ENCODE measurements around the gene TTF1. TPM values are rescaled to one million over a fixed set of nuclear protein-coding genes. Genes with fewer than 3 reads are reported as not detected.

TTF1 gene
- total RNA-seq, 2 experiments from 2014 or later: 12.4 to 12.8 TPM

DNA sequence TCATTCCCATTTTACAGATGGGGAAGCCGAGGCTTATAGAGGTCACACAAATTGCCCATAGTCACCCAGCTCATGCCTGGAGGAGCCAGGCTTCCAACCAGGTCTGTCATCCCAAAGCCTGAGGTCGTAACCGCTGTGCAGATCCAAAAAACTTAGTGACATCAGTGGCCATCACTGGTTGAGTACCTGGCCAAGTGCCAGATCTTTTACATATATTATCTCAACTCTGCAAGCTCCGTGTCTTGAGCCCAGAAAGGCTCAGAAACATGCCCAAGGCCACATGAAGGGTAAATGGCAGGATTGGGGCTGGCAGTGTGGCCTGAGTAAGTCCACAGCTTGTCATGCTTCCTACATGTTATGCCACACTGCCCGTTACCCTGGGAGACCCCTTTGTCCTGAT is 16.9 kb upstream of the TTF1 start:
- Histone ChIP-seq H3K9me3 (ENCODE audit: control insufficient read depth in 1 of 2, insufficient read depth in 1 of 2, low read length in 2 of 2) (no peaks in the 10 kb centered on the region), H3K4me3 (ENCODE audit: low read length) (no peak overlapping the region), H3K27me3 (ENCODE audit: control insufficient read depth in 1 of 2, insufficient read depth in 2 of 2, low read length in 2 of 2) (peaks cover 6 to 46% of the 10 kb centered on the region in 2 experiments), H3K27ac (ENCODE audit: low read depth in 1 of 2, low read length in 2 of 2) (no peak overlapping the region), H3K4me1 (ENCODE audit: insufficient read depth, low read length) (no peaks in the 10 kb centered on the region), H3K36me3 (ENCODE audit: insufficient read depth, low read length) (no peaks in the 10 kb centered on the region)
- intact Hi-C loops (cut with DNase I, micrococcal nuclease): no loop called here
- ChIA-PET CTCF (no interaction called here), POLR2A (no interaction called here)
- H3K4me1 Mint-ChIP-seq (ENCODE audit: low read depth): no peaks in the 10 kb centered on the region
- TF ChIP-seq, protein P1, sequence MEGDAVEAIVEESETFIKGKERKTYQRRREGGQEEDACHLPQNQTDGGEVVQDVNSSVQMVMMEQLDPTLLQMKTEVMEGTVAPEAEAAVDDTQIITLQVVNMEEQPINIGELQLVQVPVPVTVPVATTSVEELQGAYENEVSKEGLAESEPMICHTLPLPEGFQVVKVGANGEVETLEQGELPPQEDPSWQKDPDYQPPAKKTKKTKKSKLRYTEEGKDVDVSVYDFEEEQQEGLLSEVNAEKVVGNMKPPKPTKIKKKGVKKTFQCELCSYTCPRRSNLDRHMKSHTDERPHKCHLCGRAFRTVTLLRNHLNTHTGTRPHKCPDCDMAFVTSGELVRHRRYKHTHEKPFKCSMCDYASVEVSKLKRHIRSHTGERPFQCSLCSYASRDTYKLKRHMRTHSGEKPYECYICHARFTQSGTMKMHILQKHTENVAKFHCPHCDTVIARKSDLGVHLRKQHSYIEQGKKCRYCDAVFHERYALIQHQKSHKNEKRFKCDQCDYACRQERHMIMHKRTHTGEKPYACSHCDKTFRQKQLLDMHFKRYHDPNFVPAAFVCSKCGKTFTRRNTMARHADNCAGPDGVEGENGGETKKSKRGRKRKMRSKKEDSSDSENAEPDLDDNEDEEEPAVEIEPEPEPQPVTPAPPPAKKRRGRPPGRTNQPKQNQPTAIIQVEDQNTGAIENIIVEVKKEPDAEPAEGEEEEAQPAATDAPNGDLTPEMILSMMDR (IDR thresholded peaks at IDR 0.05): no peak
- no peak for DNase-seq
- peaks cover 75% of the 10 kb centered on the region for H3K27me3 Mint-ChIP-seq
- no peak overlapping the region for H3K27ac Mint-ChIP-seq
- no peak for ATAC-seq (ENCODE audit: poor library complexity)
- no peak overlapping the region for H3K4me3 Mint-ChIP-seq
- no peaks in the 10 kb centered on the region for H3K36me3 Mint-ChIP-seq (ENCODE audit: low read depth)
- H3K9me3 Mint-ChIP-seq: no peaks in the 10 kb centered on the region

DNA sequence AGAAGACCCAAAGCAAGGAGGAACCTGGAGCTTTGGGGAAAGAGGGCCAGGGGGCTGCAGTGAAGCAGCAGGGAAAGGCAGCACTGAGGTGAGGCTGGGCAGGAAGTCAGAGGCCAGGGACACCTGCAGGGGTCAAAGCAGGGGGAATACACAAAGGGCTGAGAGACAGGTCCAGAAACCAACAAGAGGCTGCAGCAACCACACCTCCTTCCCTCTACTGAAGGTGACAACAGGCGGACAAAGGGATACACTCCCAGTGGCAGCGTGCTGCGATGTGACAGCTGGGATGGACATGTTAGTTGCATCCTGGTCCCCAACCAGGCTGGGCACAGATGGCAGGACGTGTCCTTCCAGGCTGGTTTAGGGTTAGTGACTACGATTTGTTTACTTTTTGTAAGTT is 15.9 kb upstream of the TTF1 start:
- no peaks in the 10 kb centered on the region for H3K4me1 Mint-ChIP-seq (ENCODE audit: low read depth)
- Histone ChIP-seq H3K27ac (ENCODE audit: low read depth in 1 of 2, low read length in 2 of 2) (no peak overlapping the region), H3K4me3 (ENCODE audit: low read length) (no peak overlapping the region), H3K27me3 (ENCODE audit: control insufficient read depth in 1 of 2, insufficient read depth in 2 of 2, low read length in 2 of 2) (peaks cover 8 to 52% of the 10 kb centered on the region in 2 experiments), H3K36me3 (ENCODE audit: insufficient read depth, low read length) (no peaks in the 10 kb centered on the region), H3K9me3 (ENCODE audit: control insufficient read depth in 1 of 2, insufficient read depth in 1 of 2, low read length in 2 of 2) (no peaks in the 10 kb centered on the region), H3K4me1 (ENCODE audit: insufficient read depth, low read length) (no peaks in the 10 kb centered on the region)
- DNase-seq: no peak
- TF ChIP-seq, protein P1 (IDR thresholded peaks at IDR 0.05): no peak
- H3K9me3 Mint-ChIP-seq: no peaks in the 10 kb centered on the region
- POLR2A ChIA-PET: no interaction called here
- no peak overlapping the region for H3K27ac Mint-ChIP-seq
- H3K27me3 Mint-ChIP-seq: peaks cover 81% of the 10 kb centered on the region
- no peak for ATAC-seq (ENCODE audit: poor library complexity)
- intact Hi-C loops (cut with DNase I, micrococcal nuclease): no loop called here
- no peaks in the 10 kb centered on the region for H3K36me3 Mint-ChIP-seq (ENCODE audit: low read depth)
- CTCF ChIA-PET: no interaction called here
- H3K4me3 Mint-ChIP-seq: no peak overlapping the region

DNA sequence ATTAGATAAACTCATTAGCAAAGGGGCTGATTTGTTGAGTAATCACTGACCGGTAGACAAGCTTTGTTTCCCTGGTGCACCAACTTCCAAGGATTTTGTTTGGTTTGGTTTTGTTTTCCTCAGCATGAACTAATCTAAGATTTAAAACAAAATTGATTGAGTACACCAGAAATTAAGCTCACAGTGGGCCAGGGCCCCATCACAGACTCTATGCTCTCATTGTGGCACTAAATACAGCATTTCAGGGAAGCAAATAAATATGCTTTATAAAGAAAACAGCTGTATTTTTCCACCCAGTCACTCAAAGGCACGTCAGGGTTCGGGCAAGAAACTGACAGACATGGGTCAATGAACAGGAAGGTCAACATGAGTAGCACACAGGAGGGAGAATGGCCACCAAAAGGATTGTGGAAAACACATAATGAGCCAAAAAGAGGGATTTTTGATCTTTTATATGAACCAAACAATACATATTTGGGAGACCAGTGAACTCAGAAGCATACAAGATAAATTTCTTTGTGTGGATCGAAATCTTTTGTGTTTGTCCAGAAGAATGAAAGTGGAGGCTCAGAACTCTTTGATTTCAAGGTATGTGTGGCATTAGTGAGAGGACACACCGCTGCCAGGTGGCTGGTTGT is 12.2 kb upstream of the TTF1 start:
- DNase-seq (no peak), ATAC-seq (ENCODE audit: poor library complexity) (no peak)
- H3K36me3 Mint-ChIP-seq (ENCODE audit: low read depth): no peaks in the 10 kb centered on the region
- no peak overlapping the region for H3K27ac Mint-ChIP-seq
- Histone ChIP-seq H3K4me3 (ENCODE audit: low read length) (no peak overlapping the region), H3K36me3 (ENCODE audit: insufficient read depth, low read length) (no peaks in the 10 kb centered on the region), H3K27me3 (ENCODE audit: control insufficient read depth in 1 of 2, insufficient read depth in 2 of 2, low read length in 2 of 2) (peaks cover 29 to 72% of the 10 kb centered on the region in 2 experiments), H3K4me1 (ENCODE audit: insufficient read depth, low read length) (no peaks in the 10 kb centered on the region), H3K9me3 (ENCODE audit: control insufficient read depth in 1 of 2, insufficient read depth in 1 of 2, low read length in 2 of 2) (no peaks in the 10 kb centered on the region), H3K27ac (ENCODE audit: low read depth in 1 of 2, low read length in 2 of 2) (no peak overlapping the region)
- H3K9me3 Mint-ChIP-seq: no peaks in the 10 kb centered on the region
- peaks cover 84% of the 10 kb centered on the region for H3K27me3 Mint-ChIP-seq
- intact Hi-C loops (cut with DNase I, micrococcal nuclease): loop anchor here (10.0 kb wide), 2 partner anchors 486 to 556 kb away; partner anchors contain the start of gene GFI1B (in 1 of the 2)
- CTCF ChIA-PET: no interaction called here
- H3K4me3 Mint-ChIP-seq: no peak overlapping the region
- H3K4me1 Mint-ChIP-seq (ENCODE audit: low read depth): no peaks in the 10 kb centered on the region
- TF ChIP-seq, protein P1 (IDR thresholded peaks at IDR 0.05): no peak
- POLR2A ChIA-PET: no interaction called here
